Measurements from ENCODE around the gene CAV2. TPM values are rescaled to one million over a fixed set of nuclear protein-coding genes. Genes with fewer than 3 reads are reported as not detected.
A peak's percentile ranks its signal among the peaks of the same experiment; 100 is the strongest.

Gene CAV2
- total and polyA plus RNA-seq, 9 of the 15 experiments (the other 6 are each of a cell fraction or from before 2014, with no cell fraction given), result 16.1 to 137 (median 38.3) TPM

DNA sequence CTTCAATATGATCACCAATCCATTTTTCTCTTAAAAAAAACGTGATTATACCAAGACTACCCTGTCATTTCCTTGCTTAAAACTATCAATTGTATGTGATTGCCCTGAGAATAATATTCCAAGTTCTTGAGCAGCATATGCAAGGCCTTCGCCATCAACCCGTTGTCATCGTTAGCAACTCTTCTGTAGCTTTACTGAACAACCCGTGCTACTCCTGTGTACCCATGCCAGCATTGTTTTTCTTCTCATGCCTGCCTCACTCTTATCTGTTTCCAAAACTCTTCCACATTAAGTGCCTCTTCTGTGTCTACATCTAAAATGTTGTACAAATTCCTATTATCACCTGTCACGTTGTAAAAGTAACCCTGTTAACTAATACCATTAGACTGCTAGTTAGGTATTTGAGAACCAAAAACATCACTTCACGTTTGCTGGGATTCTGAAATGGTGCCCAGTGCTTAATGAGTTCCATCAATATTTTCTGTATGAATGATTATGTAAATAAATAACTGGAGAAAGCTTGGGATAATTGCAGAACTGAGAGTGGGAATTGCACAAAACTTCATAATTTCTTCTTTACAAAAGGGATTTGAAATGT, 10.5 kb downstream of the CAV2 start (continued):
- TF ChIP-seq CHD1 (IDR thresholded peaks at IDR 0.05; ENCODE audit: low read length) (no peak), ILF3 (IDR thresholded peaks at IDR 0.05; ENCODE audit: borderline replicate concordance) (0 out of 2 replicates have a peak, but pooled peaks have one; percentile 24)

DNA sequence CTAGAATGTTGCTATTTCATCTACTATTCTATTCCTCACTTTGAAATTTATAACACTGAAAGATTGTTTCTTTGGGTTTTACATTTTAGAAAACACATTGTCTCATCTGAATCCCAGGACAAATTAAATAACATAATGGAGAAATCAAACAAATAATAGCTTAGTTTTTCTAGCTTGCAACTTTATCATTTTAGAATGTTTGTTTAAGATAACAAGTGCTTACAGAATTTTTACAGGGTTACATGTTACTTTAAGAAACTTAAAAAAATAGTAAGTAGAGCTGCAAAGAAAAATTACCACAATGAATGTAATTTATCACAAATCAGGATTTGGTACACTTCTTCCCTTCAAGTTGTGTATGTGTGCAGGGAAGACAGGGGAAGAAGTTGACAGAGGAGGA, 11.3 kb downstream of the CAV2 start:
- Histone ChIP-seq H3K4me3 (no peak overlapping the region), H3K9me3 (replicated peaks; ENCODE audit: control insufficient read depth, insufficient read depth, low read depth, low read length) (no peaks in the 10 kb centered on the region), H3K27ac (ENCODE audit: extremely low read depth, low read depth, low read length) (no peak overlapping the region), H3K4me1 (replicated peaks in 1 of 2; ENCODE audit: control insufficient read depth in 2 of 2, insufficient read depth in 2 of 2, low read length in 2 of 2) (peaks cover 0 to 19% of the 10 kb centered on the region in 2 experiments; a peak in 3 of 5 replicates), H3K79me2 (ENCODE audit: control insufficient read depth, insufficient read depth, low read length) (no peaks in the 10 kb centered on the region), H3K9ac (ENCODE audit: insufficient read depth in 1 of 2, low read depth in 2 of 2, low read length in 2 of 2) (no peak overlapping the region), H3K36me3 (ENCODE audit: control insufficient read depth, insufficient read depth, low read length) (peaks cover 14% of the 10 kb centered on the region), H4K20me1 (replicated peaks; ENCODE audit: control insufficient read depth, insufficient read depth, low read length) (no peaks in the 10 kb centered on the region), H3K4me2 (ENCODE audit: insufficient read depth, low read length) (no peak overlapping the region), H2AFZ (ENCODE audit: low read depth, low read length) (no peak overlapping the region), H3K27me3 (ENCODE audit: control insufficient read depth in 2 of 2, insufficient read depth in 2 of 2, low read length in 2 of 2) (no peaks in the 10 kb centered on the region), H3K9me1 (ENCODE audit: control insufficient read depth, insufficient read depth, low read length) (no peaks in the 10 kb centered on the region)
- ChIA-PET POLR2A (interaction anchor here (1.8 to 2.5 kb wide), 2 partner anchors 9 kb away, joined by 5 to 10 read pairs; no protein-coding TSS in a partner anchor), CTCF (ENCODE audit: low intra/inter-chr PET ratio) (no interaction called here)
- in situ Hi-C loops (cut with MboI), result no loop called here
- FAIRE-seq (no peak), DNase-seq (ENCODE audit: extremely low read depth in 1 of 4, low spot score in 3 of 4) (no peak), ATAC-seq (no peak)
- intact Hi-C loops (cut with micrococcal nuclease), result no loop called here
- no TSS peak for BruUV-seq (replicated peaks)
- no peak for TF ChIP-seq ZNF586 (CRISPR knock-in tag; conservative IDR thresholded peaks at IDR 0.05)
- TF ChIP-seq, protein P1, sequence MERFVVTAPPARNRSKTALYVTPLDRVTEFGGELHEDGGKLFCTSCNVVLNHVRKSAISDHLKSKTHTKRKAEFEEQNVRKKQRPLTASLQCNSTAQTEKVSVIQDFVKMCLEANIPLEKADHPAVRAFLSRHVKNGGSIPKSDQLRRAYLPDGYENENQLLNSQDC (CRISPR knock-in tag; IDR thresholded peaks at IDR 0.05), result no peak
- 0 out of 4 replicates have a peak, but pooled peaks of 1 of the 2 experiments have one; percentile 41 for TF ChIP-seq FOXA3 (CRISPR knock-in tag; conservative IDR thresholded peaks at IDR 0.05 in 1 of 2, IDR thresholded peaks at IDR 0.05 in 1 of 2)
- TF ChIP-seq ZNF551 (CRISPR knock-in tag; IDR thresholded peaks at IDR 0.05), result no peak
- TF ChIP-seq, protein P2, sequence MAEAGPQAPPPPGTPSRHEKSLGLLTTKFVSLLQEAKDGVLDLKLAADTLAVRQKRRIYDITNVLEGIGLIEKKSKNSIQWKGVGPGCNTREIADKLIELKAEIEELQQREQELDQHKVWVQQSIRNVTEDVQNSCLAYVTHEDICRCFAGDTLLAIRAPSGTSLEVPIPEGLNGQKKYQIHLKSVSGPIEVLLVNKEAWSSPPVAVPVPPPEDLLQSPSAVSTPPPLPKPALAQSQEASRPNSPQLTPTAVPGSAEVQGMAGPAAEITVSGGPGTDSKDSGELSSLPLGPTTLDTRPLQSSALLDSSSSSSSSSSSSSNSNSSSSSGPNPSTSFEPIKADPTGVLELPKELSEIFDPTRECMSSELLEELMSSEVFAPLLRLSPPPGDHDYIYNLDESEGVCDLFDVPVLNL (CRISPR knock-in tag; IDR thresholded peaks at IDR 0.05; ENCODE audit: low read depth), result no peak
- 0 out of 4 replicates have a peak, but pooled peaks of 1 of the 2 experiments have one; percentile 7 for TF ChIP-seq RAD21 (CRISPR knock-in tag; conservative IDR thresholded peaks at IDR 0.05 in 1 of 2, IDR thresholded peaks at IDR 0.05 in 1 of 2)
- no peak for TF ChIP-seq ZNF239 (CRISPR knock-in tag; IDR thresholded peaks at IDR 0.05)
- TF ChIP-seq TEAD2 (tag; IDR thresholded peaks at IDR 0.05), result no peak
- TF ChIP-seq, protein P3, sequence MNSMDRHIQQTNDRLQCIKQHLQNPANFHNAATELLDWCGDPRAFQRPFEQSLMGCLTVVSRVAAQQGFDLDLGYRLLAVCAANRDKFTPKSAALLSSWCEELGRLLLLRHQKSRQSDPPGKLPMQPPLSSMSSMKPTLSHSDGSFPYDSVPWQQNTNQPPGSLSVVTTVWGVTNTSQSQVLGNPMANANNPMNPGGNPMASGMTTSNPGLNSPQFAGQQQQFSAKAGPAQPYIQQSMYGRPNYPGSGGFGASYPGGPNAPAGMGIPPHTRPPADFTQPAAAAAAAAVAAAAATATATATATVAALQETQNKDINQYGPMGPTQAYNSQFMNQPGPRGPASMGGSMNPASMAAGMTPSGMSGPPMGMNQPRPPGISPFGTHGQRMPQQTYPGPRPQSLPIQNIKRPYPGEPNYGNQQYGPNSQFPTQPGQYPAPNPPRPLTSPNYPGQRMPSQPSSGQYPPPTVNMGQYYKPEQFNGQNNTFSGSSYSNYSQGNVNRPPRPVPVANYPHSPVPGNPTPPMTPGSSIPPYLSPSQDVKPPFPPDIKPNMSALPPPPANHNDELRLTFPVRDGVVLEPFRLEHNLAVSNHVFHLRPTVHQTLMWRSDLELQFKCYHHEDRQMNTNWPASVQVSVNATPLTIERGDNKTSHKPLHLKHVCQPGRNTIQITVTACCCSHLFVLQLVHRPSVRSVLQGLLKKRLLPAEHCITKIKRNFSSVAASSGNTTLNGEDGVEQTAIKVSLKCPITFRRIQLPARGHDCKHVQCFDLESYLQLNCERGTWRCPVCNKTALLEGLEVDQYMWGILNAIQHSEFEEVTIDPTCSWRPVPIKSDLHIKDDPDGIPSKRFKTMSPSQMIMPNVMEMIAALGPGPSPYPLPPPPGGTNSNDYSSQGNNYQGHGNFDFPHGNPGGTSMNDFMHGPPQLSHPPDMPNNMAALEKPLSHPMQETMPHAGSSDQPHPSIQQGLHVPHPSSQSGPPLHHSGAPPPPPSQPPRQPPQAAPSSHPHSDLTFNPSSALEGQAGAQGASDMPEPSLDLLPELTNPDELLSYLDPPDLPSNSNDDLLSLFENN (IDR thresholded peaks at IDR 0.05; ENCODE audit: low read depth in 2 of 2, low read length in 2 of 2), result no peak
- no peak for TF ChIP-seq ELF4 (CRISPR knock-in tag; IDR thresholded peaks at IDR 0.05)

Data from K562 (cell line).